T-helper 22 cell (primary cell): ENCODE data around the gene PPM1F.

ENCODE experiments used
- DNase-seq: peaks from one replicate; pipeline ENCODE4 v3.0.0-alpha.2; 2020; ENCODE audit warnings: low read depth

Gene PPM1F

GRCh38 chr22:21960200-21961126, 7.8 kb upstream of the PPM1F start:
- DNase-seq: no peak

DNA sequence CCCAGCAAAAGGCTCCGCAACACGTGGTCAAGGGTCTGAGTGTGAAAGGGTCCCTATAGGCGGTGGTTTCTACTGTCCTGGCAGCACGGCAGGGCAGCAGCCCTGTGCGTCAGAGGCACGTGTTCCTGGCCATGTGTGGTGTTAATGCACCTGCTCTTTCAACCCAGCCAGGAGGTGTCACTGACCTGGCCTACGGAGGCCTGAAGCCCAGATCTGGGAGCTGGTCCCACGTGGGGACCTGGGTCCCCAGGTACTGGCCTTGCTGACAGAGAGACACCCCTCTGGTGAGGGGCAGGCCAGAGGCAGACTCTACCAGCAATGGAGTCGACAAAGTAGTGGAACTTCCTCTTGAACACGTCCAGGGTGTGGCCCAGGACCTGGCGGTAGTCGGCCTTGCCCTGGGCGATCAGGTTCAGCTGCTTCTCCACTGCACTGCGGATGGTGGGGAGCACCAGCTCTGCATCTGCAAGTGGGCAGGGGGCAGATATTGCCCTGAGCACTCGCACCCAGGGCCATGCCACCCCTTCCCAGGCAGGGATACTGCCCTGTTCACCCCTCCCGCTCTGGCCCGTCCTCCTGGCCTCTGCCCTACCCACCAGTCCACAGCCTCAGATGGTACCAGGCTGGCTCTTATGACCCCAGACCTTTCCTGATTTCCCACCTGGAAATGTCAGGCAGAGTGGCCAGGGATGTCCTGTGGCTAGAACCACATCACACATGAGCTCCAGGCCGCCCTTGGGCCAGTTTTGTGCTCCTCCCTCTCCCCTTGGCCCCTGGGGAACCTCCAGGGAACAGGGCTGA, 6.8 kb upstream of the PPM1F start:
- DNase-seq: no peak

GRCh38 chr22:21958360-21959273, 6.0 kb upstream of the PPM1F start:
- no peak for DNase-seq

- no peak for DNase-seq
Measured at GRCh38 chr22:21951931-21952465, 650 bp downstream of the PPM1F start.

GRCh38 chr22:21951062-21951461, 1.6 kb downstream of the PPM1F start:
- DNase-seq: no peak

DNA sequence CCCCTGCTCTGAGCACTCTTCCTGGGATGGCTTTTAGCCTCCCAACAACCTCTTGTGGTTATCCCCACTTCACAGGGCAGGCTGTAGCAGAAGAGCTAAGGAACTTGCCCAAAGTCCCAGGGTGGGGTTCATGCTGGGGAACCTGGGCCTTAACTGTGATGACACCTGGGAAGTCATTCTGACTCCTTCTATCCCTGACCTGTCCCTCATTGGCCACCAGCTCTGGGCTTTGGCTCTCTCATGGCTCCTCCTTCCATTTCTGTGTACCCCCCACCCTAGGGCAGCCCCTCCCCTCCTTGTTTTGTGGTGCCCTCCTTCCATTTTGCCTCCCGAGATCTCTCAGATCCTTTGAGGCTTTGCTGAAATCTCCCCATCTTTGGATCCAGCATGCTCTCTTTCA, 2.7 kb downstream of the PPM1F start:
- no peak for DNase-seq

- no peak for DNase-seq
Measured at GRCh38 chr22:21949569-21949918, 3.1 kb downstream of the PPM1F start.

DNA sequence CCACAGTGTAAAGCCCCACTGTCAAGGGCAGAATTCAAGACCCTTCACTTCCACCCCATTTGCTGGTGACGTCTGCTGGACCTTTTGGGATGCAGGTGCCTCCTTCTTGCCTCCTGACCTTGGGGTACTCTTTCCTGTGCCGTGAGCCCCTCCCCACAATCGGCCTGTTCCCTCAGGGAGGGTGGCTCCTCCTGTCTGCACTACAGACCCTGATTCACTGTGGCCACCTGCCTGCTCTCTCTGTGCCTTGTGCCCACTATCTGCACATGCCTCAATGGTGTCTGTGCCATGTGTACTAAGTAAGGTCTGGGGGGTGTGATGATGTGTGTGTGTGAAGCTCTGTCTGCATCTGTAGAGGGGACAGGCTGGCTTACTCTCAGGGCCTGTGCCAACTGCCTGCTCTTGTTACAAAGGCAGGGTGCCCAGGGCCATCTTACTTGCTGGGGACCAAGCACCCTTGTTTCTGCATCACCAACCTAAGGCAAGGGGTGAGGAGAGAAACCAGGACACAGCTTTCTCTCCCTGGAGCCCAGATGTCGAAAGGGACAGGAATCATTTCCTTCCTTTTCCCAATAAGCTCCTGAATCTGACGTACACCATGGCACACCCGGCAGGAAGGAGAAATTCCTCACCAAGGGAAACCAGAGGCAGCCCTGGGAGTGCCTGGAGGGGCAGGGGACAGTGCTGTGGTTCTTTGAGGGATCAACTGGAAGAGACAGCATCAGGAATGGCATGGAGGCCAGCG, 3.7 kb downstream of the PPM1F start:
- DNase-seq: no peak

DNA sequence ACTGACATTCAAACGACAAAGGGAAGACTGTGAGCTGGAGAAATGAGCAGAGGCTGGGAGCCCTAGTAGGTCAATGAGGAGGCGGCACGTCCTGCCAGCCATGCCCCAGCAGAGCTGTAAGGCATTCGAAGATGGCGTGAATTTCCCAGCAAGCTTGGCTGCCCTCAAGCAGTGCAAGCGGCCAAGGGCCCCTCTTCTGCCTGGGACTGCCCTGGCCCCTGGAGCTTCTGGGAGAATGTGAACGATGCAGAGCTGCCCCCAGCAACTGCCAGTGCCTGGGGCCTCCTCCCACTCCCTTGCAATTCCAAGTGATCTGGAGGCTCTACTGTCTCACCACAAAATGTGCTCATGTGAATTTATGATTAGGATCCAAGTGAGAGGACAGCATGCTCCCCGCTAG, 4.3 kb downstream of the PPM1F start:
- DNase-seq: no peak

- DNase-seq: no peak
Measured at GRCh38 chr22:21947040-21948014, 5.3 kb downstream of the PPM1F start.

DNA sequence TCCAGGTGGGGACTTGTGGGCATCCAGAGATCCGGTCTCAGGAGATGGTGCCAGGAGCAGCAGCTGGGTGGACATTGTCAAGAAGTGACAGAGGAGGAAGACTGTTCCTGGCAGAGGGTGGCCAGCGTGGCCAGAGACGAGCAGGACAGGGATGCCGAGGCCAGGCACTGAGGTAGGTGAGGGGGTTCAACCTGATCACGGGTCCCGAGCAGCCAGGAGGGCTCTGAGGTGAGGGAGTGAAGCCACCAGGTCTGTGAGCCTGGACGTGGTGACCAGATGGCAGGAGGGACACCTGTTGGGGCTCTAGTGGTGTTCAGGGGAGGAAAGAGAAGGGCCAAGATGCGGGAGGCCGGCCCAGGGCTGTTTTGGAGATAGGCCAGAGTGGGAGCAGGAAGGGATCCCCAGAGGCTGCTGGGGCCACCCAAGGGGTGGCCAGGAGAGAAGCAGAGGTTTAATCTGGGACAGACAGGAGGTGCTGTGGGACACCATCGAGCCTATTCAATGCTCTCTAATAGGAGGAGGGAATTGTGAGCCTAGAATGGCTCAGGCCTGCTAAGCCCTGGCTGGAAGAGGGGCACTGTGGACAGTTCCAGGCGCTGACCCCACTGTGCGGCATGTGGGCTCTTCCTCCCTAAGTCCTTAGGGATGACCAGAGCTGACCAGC, 6.3 kb downstream of the PPM1F start:
- DNase-seq: no peak

DNA sequence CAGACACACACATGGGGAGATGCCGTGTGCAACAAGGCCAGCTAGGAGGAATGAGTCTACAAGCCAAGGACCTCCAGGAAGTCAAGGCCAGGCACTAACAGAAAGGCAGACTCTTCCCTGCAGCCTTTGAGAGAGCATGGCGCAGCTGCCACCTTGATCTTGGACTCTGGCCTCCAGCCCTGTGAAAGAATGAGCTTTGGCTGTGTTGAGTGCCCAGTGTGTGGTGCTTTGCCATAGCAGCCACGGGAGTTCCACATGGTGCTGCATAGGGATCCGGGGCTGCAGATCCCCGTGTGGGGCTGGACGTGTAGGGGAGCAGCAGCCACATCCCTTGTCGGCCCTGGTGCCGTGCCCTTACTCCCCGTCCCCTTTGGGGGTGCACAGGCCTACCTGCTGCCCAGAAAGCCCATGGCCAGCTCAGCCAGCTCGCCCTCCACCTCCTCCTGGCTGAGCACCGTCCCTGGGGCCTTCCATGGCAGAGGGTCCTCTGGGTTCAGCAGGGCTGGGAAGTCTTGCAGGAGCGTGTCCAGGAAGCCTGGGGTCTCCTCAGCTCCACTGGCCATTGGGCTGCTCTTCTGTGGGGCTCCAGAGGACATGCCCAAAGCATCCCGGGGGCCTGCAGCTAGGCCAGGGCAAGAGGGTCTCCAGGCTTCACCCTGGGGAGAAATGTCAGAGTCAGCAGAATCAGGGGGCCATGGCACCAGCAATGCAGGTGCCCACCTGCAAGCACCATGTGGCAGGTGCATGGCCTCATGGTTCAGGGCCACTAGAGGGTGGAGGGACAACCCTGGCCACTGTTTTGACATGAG, 7.0 kb downstream of the PPM1F start:
- no peak for DNase-seq

- no peak for DNase-seq
Measured at GRCh38 chr22:21944871-21945270, 7.8 kb downstream of the PPM1F start.

GRCh38 chr22:21943571-21944448, 8.8 kb downstream of the PPM1F start:
- DNase-seq: no peak

GRCh38 chr22:21942407-21943343, 10.0 kb downstream of the PPM1F start:
- DNase-seq: no peak

- no peak for DNase-seq
Measured at GRCh38 chr22:21941921-21942320, 10.7 kb downstream of the PPM1F start.
